GM18520 (cell line): Measurements from ENCODE around the gene GRIPAP1.
"Not testable (repeated sequence)": the region's sequence is repeated elsewhere in the genome, so short reads cannot be mapped to it uniquely, and the experiment has no call there.

Source experiments
- ATAC-seq: cut with Tn5 transposase; IDR thresholded peaks from one replicate; pipeline ENCODE4 v1.9.1; 2021; ENCODE audit not compliant: unreplicated experiment

The GRIPAP1 gene

DNA sequence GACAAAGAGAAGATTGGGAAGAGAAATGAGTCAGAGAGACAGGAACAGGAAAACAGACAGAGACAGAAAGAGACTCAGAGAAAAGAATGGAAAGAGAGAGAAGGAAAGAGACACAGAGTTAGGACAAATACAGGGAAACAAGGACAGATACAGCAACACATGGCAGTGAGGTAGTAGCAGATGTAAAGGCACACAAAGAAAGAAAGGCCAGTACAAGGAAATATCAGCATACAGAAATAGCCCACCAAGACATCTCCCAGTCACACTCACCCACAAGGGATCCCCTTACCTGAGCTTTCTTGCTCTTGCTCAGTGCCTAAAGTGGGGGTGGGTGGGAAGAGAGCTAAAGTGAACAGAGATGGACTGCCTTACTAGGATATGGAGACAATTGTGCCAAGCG lies 4.2 kb downstream of the GRIPAP1 start:
- ATAC-seq: no peak

GRCh38 chrX:48997455-48997854 lies 4.6 kb downstream of the GRIPAP1 start:
- no peak for ATAC-seq

DNA sequence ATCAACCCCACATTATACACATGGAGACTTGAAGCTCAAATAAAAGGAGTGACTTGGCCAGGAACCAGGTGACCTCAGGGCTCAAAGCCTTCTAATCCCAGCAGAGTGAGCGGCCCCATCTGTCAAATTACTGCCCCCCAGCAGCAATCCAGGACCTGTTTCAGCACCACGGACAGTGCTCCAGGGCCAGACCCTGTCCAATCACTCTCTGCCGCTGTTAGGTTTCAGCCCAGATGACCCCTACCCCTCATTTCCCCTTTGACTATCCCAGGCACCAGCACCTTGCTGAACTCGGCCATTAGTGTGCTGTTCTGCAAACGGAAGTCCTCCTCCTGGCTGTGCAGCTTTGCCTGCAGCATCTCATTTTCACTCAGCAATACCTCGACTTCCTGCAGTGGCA lies 5.1 kb downstream of the GRIPAP1 start:
- ATAC-seq: no peak

GRCh38 chrX:48992341-48992740 lies 9.7 kb downstream of the GRIPAP1 start:
- no peak for ATAC-seq

DNA sequence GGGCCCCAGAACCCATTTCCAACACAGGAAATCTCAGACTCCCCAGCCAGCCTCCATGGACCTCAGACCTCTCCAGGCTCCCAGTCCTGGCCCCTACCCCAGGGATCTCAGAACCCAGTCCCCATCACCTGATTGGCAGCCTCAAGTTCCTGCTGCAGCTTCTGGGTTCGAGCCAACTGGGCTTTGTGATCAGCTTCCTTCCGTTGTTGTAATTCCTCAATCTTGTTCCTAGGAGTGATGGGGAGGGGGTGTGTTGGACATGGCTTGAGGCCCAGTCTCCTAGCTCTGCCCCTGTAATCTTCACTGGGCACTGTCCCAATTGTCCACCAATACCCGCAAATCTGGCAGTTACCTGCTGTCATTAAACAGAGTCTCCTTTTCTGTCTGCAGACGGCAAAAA lies 12.6 kb downstream of the GRIPAP1 start:
- no peak for ATAC-seq

- ATAC-seq: no peak
Observed at GRCh38 chrX:48983896-48984295, 18.2 kb downstream of the GRIPAP1 start.

GRCh38 chrX:48983081-48983480 lies 19.0 kb downstream of the GRIPAP1 start:
- no peak for ATAC-seq

- no peak for ATAC-seq
Observed at GRCh38 chrX:48981178-48981577, 20.9 kb downstream of the GRIPAP1 start.

- ATAC-seq: not testable (repeated sequence)
Observed at GRCh38 chrX:48980341-48980740, 21.7 kb downstream of the GRIPAP1 start.

- no peak for ATAC-seq
Observed at GRCh38 chrX:48978226-48978625, 23.8 kb downstream of the GRIPAP1 start.

DNA sequence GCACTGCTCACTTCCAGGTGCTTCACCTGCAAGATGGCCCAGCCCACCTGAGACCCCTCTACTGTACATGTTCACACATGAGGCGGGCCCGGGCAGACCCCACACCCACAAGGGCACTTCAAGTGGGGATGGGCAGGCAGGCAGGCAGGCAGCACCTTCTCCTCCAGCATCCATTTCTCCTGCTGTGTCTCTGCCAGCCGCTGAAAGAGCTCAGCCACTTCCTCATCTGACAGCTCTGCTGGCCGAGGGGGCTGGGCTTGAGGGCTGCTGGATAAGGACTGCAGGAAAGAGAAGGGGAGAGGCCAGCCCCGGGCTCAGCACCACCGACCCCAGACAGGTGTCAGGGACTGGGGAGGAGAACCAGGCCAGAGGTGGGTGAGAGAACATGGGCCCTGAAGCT lies 26.0 kb downstream of the GRIPAP1 start:
- no peak for ATAC-seq

- no peak for ATAC-seq
Observed at GRCh38 chrX:48975541-48975940, 26.5 kb downstream of the GRIPAP1 start.

- no peak for ATAC-seq
Observed at GRCh38 chrX:48975041-48975440, 27.0 kb downstream of the GRIPAP1 start.

DNA sequence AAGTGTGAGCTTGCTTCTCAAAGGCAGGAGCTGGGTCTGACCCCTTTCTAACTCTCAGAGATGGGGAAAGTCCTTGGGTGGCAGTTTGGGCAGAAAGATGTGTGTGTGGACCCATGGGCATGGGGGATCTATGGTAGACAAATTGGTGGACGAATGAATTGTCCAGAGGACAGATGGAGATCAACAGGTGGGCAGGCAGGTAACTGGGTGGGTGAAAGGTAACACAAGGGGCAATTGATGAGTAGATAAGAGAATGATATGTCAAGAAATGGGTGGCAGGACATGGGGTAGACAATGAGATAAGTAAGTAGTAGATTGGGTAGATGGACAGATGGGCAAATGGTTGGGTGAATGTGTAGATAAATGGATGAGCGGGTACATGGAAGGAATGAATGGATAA lies 27.5 kb downstream of the GRIPAP1 start:
- ATAC-seq: no peak

DNA sequence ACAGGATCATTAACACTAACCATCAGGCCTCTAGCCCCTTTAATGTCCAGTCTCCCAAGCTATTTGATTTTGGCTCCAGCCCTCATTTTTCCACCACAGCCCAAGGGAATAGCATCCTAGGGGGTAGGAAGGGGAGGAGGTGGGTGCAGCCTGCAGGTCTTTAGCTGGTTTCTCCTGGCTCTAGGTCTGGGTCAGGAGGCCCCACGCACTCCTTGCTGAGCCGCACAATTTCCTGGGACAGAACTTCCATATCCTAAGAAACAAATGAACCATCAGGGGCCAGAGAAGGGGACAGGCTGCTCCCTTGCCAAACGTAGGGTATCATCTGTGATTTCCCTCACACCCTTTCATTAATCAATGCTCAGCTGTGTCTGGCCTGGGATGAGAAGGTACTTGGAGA lies 28.0 kb downstream of the GRIPAP1 start:
- ATAC-seq: no peak

DNA sequence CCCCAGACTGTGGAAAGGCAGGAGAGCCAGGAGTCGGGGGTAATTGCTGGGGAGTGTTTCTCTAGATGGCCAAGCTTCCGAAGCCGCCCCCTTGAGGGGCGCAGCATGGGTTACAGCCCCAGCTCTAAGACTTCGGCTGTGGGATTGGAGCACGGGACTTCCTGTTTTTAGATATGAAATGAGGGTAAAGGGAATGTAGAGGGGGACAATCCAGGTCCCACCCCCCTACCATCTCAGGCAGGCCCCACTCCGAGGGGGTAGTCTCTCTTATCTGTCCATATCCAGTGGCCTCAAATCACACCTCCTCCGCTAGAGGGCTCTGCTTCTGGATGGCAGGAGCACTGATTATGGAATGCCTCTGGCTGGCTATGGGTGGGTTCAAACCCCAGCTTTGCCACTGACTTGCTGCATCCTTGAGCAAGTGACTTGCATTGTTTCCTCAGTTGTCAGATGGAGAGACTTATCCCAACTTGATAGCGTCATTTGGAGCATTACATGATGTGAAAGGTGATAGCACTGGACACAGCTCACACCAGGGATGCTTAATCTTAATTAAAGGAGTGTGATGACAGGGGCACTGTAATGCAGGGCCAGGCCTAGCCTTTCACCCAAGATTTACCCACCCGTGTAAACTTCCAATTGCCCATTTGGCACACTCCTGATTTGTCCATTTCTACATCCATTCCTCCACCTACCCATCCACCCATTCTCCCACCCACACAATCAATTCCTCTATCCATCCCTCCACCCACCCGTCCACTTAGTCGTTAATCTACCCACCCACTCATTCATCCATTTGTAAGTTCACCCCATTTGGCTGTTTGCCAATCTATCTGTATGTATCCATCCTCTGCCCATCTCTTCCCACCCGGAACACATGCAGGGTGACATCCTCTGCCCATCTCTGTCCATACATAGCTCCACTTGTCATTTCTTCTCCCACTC lies 29.6 kb downstream of the GRIPAP1 start:
- ATAC-seq: no peak

DNA sequence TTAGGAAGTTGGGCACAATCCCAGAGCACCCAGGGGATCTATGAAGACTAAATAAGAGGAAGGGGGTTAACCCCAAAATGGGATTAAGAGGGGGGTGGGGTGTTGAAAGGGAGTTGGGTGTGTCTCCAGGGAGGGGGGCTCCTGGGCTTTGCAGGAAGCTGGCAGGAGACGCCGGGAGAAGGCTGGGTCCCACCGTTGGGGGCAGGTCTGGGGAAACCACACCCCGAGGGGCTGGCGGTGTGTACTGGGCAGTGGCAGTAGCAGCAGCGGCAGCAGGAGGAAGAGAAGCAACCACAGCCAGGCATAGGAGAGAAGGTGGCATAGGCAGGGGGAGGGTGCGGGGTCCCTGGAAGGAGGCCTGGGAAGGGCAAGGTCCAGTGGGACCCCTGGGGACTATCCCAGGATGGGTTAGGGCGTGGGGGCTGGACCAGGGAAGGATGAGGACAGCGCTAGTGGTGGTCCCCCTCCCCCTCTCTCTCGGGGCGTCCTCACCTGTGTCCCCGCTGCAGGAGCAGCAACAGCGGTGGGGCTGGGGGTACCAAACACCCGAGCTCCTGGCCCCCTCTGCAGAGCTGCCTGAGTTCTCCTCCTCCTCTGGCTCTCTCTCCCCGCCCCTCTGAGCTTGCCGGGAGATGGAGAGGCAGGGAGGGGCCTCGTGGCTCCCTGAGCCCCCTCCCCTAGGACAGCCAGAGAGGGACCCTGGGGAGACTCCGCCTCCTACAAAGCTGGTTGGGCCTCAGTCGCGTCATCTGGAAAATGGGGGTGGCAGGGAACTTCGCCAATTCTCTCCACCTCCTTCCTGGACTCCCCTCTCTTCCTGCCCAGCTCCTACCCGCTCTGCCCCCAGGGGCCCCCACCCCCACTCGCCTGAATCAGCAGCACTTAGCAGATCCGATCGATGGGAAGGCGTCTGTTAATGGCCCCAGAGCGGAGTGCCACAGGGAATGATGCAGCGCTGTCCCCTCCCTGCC lies 30.5 kb downstream of the GRIPAP1 start, which contains the start of gene KCND1:
TSS of gene KCND1 (minus strand) at position 596 of the 971 bp plus-strand sequence. CDS start 1,573 bp downstream, outside the sequence.
- ATAC-seq: no peak

GRCh38 chrX:48969471-48969870 lies 32.6 kb downstream of the GRIPAP1 start:
- ATAC-seq: no peak

GRCh38 chrX:48968377-48968776 lies 33.7 kb downstream of the GRIPAP1 start:
- ATAC-seq: no peak

DNA sequence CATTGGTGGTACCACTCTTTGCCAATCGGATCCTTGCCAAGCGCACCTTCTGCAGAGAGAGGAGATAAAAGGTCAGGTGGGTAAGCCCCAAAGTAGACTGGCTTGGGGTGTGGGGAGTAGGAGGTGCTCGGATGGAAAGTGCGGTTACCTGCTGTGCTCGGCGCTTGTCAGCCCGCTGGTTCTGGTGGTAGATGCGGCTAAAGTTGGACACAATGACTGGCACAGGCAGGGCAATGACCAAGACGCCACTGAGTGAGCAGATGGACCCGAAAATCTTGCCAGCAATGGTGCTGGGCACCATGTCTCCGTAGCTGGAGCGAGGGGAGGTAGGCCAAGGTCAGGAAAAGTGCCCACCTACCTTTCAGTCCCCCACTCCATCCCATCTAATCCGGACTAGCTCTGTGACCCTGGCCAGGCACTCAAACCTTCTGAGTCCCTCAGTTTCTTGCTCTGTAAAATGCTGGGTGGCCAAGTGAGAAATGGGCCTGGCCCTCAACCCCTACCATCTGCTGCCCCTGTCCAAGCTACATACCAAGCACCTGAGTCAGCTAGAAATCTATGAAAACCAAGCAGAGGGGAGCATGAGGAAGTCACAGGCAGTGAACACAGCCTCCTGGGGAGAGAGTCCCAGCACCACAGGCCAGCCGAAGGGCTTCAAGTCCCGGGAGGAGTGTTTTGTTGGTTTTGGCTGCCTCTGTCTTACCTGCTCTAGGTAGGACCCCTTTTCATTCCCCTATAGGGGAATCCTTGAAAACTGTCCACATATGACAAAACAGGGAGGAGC lies 35.1 kb downstream of the GRIPAP1 start:
- no peak for ATAC-seq

- no peak for ATAC-seq
Observed at GRCh38 chrX:48965959-48966358, 36.1 kb downstream of the GRIPAP1 start.
